ENCODE results near the gene SPATS1.
"Not testable (repeated sequence)": the region's sequence is repeated elsewhere in the genome, so short reads cannot be mapped to it uniquely, and the experiment has no call there.

The SPATS1 gene

GRCh38 chr6:44311304-44311703 lies 31.1 kb upstream of the SPATS1 start:
- H3K36me3 ChIP-seq (ENCODE audit: control insufficient read depth in 2 of 2, insufficient read depth in 2 of 2, low read length in 2 of 2), result peaks cover 36 to 39% of the 10 kb centered on the region in 2 donors

GRCh38 chr6:44311767-44312166 lies 30.7 kb upstream of the SPATS1 start:
- Histone ChIP-seq H3K27ac (ENCODE audit: low read depth in 2 of 2, low read length in 2 of 2) (no peak overlapping the region), H3K9me3 (ENCODE audit: control insufficient read depth in 2 of 2, low read length in 2 of 2) (no peaks in the 10 kb centered on the region), H3K4me3 (ENCODE audit: low read length in 2 of 2) (peak overlapping the region in 1 of 2 donors; percentile 91), H3K36me3 (ENCODE audit: control insufficient read depth in 2 of 2, insufficient read depth in 2 of 2, low read length in 2 of 2) (peaks cover 31 to 37% of the 10 kb centered on the region in 2 donors), H3K4me1 (ENCODE audit: control insufficient read depth in 2 of 2, insufficient read depth in 2 of 2, low read length in 2 of 2) (peaks cover 9 to 17% of the 10 kb centered on the region in 2 donors), H3K9ac (ENCODE audit: low read depth in 1 of 2, low read length in 2 of 2) (no peak overlapping the region), H3K27me3 (ENCODE audit: control insufficient read depth in 2 of 2, insufficient read depth in 2 of 2, low read length in 2 of 2) (no peaks in the 10 kb centered on the region)

More at GRCh38 chr6:44311304-44311703, 31.1 kb upstream of the SPATS1 start:
- Histone ChIP-seq H3K4me1 (ENCODE audit: control insufficient read depth in 2 of 2, insufficient read depth in 2 of 2, low read length in 2 of 2) (peaks cover 9 to 17% of the 10 kb centered on the region in 2 donors), H3K9me3 (ENCODE audit: control insufficient read depth in 2 of 2, low read length in 2 of 2) (no peaks in the 10 kb centered on the region), H3K4me3 (ENCODE audit: low read length in 2 of 2) (no peak overlapping the region), H3K27me3 (ENCODE audit: control insufficient read depth in 2 of 2, insufficient read depth in 2 of 2, low read length in 2 of 2) (no peaks in the 10 kb centered on the region), H3K27ac (ENCODE audit: low read depth in 2 of 2, low read length in 2 of 2) (no peak overlapping the region), H3K9ac (ENCODE audit: low read depth in 1 of 2, low read length in 2 of 2) (no peak overlapping the region)

DNA sequence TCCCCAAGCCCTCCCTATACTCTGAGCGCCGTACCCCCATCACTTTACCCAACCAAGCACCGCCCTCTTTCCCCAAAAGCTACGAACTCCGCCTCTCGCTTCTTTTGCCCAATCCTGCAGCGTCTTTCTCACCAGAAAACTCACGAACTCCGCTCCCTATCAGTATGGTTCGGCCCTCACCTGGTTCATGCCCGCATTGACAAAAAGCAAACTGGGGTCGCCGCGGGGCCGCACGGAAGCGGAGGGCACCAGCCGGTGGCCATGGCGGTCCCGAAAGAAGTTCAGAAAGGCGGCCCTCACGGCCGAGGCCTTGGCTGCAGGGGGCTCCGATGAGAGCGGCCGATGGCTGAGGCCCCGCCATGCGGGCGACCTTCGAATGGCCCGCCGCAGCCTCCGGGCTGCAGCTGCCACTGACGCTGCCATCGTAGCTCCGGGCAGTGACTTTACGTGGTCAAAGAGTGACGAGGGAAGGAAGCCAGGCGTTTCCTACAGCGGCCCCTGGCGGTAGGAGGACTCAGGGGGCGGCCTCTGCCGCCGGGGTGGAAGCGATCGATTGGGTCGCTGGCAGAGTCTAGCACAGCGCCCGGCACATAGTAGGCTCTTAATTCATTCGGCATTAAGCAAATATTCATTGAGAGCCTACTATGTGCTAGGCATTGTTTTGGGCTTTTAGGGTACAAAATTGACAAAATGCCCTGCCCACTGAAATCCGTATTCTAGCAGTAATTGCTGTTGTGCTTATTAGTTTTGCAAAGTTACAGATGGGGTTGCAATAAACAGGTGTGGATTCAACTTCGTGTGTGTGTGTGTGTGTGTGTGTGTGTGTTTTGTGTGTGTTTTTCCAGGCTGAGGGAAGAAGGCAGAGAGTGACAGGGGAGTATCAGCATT lies 29.3 kb upstream of the SPATS1 start, which contains the start of gene AARS2:
AARS2 (minus strand) TSS at position 447 of the 888 bp plus-strand sequence; CDS start at position 423, 24 bp downstream.
- H3K4me1 ChIP-seq (ENCODE audit: control insufficient read depth in 2 of 2, insufficient read depth in 2 of 2, low read length in 2 of 2), result peaks cover 9 to 17% of the 10 kb centered on the region in 2 donors
- peak within 1 kb of the TSS; percentile 91 to 95 for H3K9ac ChIP-seq (ENCODE audit: low read depth in 1 of 2, low read length in 2 of 2)
- no peaks in the 10 kb centered on the region for H3K9me3 ChIP-seq (ENCODE audit: control insufficient read depth in 2 of 2, low read length in 2 of 2)
- peaks cover 24 to 26% of the 10 kb centered on the region in 2 donors for H3K36me3 ChIP-seq (ENCODE audit: control insufficient read depth in 2 of 2, insufficient read depth in 2 of 2, low read length in 2 of 2)
- peak within 1 kb of the TSS; percentile 91 to 94 for H3K4me3 ChIP-seq (ENCODE audit: low read length in 2 of 2)
- no peaks in the 10 kb centered on the region for H3K27me3 ChIP-seq (ENCODE audit: control insufficient read depth in 2 of 2, insufficient read depth in 2 of 2, low read length in 2 of 2)
- H3K27ac ChIP-seq (ENCODE audit: low read depth in 2 of 2, low read length in 2 of 2), result peak within 1 kb of the TSS; percentile 56 to 57

DNA sequence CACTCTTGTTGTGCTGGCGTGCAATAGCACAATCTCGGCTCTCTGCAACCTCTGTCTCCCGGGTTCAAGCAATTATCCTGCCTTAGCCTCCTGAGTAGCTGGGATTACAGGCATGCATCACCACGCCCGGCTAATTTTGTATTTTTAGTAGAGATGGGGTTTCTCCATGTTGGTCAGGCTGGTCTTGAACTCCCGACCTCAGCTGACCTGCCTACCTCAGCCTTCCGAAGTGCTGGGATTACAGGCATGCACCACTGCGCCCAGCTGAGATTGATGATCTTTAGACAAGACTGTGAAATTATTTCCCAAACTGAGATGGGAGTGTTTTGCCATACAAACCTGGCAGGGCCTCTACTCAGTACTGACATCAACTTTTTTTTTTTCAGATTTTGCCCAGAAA lies 27.8 kb upstream of the SPATS1 start:
- H3K9me3 ChIP-seq (ENCODE audit: control insufficient read depth in 2 of 2, low read length in 2 of 2), result not testable (repeated sequence)

DNA sequence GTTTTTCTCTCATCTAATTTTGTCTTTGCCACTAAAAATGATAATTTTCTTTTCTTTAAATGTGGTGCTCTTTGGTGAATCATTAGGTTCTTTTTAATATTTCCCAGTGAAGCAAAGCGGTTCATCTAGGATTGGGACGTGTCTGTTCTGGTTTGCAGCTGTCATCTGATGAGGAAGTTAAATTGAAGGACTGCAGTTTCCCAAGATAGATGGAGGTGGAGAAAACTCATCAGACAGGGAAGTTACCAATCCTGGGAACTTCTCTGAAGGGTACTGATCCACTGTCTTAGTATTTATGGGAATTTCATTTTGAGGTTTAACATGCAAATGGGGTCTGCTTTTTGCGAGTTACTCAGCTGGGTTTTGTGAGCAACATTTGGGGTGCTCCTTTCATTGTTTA lies 26.9 kb upstream of the SPATS1 start:
- Histone ChIP-seq H3K27ac (ENCODE audit: low read depth in 2 of 2, low read length in 2 of 2) (no peak overlapping the region), H3K27me3 (ENCODE audit: control insufficient read depth in 2 of 2, insufficient read depth in 2 of 2, low read length in 2 of 2) (no peaks in the 10 kb centered on the region), H3K9me3 (ENCODE audit: control insufficient read depth in 2 of 2, low read length in 2 of 2) (no peaks in the 10 kb centered on the region), H3K36me3 (ENCODE audit: control insufficient read depth in 2 of 2, insufficient read depth in 2 of 2, low read length in 2 of 2) (peaks cover 8 to 9% of the 10 kb centered on the region in 2 donors), H3K9ac (ENCODE audit: low read depth in 1 of 2, low read length in 2 of 2) (no peak overlapping the region), H3K4me1 (ENCODE audit: control insufficient read depth in 2 of 2, insufficient read depth in 2 of 2, low read length in 2 of 2) (peaks cover 6 to 11% of the 10 kb centered on the region in 2 donors), H3K4me3 (ENCODE audit: low read length in 2 of 2) (no peak overlapping the region)

More for the DNA sequence above, 27.8 kb upstream of the SPATS1 start:
- H3K9ac ChIP-seq (ENCODE audit: low read depth in 1 of 2, low read length in 2 of 2); H3K27ac ChIP-seq (ENCODE audit: low read depth in 2 of 2, low read length in 2 of 2); H3K4me3 ChIP-seq (ENCODE audit: low read length in 2 of 2); H3K27me3 ChIP-seq (ENCODE audit: control insufficient read depth in 2 of 2, insufficient read depth in 2 of 2, low read length in 2 of 2): not testable (repeated sequence)
- H3K36me3 ChIP-seq (ENCODE audit: control insufficient read depth in 2 of 2, insufficient read depth in 2 of 2, low read length in 2 of 2), result peaks cover 14 to 17% of the 10 kb centered on the region in 2 donors
- peaks cover 9 to 17% of the 10 kb centered on the region in 2 donors for H3K4me1 ChIP-seq (ENCODE audit: control insufficient read depth in 2 of 2, insufficient read depth in 2 of 2, low read length in 2 of 2)

DNA sequence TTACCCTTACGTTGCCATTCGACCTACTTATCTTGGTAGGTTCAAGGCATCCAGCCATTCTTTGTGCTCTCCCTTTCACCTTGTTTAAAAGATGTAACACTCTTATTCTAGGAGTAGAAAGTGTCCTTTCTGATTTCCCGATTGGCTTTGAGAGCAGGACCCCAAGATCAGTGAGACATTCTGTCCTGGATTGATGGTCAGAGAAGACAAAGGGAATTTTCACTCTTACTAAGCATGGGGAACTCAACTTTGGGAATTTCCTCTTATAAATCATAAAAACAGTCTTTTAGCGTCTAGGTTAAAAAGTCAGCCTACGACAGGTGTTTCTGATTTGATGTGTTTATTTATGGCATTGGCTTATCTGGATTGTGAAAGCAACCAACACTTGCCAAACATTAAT lies 26.5 kb upstream of the SPATS1 start:
- H3K4me3 ChIP-seq (ENCODE audit: low read length in 2 of 2), result no peak overlapping the region
- peaks cover 6 to 7% of the 10 kb centered on the region in 2 donors for H3K4me1 ChIP-seq (ENCODE audit: control insufficient read depth in 2 of 2, insufficient read depth in 2 of 2, low read length in 2 of 2)

GRCh38 chr6:44316481-44316880 lies 26.0 kb upstream of the SPATS1 start:
- Histone ChIP-seq H3K27ac (ENCODE audit: low read depth in 2 of 2, low read length in 2 of 2) (no peak overlapping the region), H3K9me3 (ENCODE audit: control insufficient read depth in 2 of 2, low read length in 2 of 2) (no peaks in the 10 kb centered on the region), H3K9ac (ENCODE audit: low read depth in 1 of 2, low read length in 2 of 2) (no peak overlapping the region), H3K27me3 (ENCODE audit: control insufficient read depth in 2 of 2, insufficient read depth in 2 of 2, low read length in 2 of 2) (no peaks in the 10 kb centered on the region), H3K36me3 (ENCODE audit: control insufficient read depth in 2 of 2, insufficient read depth in 2 of 2, low read length in 2 of 2) (no peaks in the 10 kb centered on the region), H3K4me3 (ENCODE audit: low read length in 2 of 2) (no peak overlapping the region), H3K4me1 (ENCODE audit: control insufficient read depth in 2 of 2, insufficient read depth in 2 of 2, low read length in 2 of 2) (peaks cover 6% of the 10 kb centered on the region in 2 donors)

More for the DNA sequence above, 26.5 kb upstream of the SPATS1 start:
- Histone ChIP-seq H3K27me3 (ENCODE audit: control insufficient read depth in 2 of 2, insufficient read depth in 2 of 2, low read length in 2 of 2) (no peaks in the 10 kb centered on the region), H3K36me3 (ENCODE audit: control insufficient read depth in 2 of 2, insufficient read depth in 2 of 2, low read length in 2 of 2) (peaks cover 4% of the 10 kb centered on the region in 2 donors), H3K9me3 (ENCODE audit: control insufficient read depth in 2 of 2, low read length in 2 of 2) (no peaks in the 10 kb centered on the region), H3K9ac (ENCODE audit: low read depth in 1 of 2, low read length in 2 of 2) (no peak overlapping the region), H3K27ac (ENCODE audit: low read depth in 2 of 2, low read length in 2 of 2) (no peak overlapping the region)

GRCh38 chr6:44317136-44317631 lies 25.3 kb upstream of the SPATS1 start:
- H3K9ac ChIP-seq (ENCODE audit: low read depth in 1 of 2, low read length in 2 of 2); H3K27me3 ChIP-seq (ENCODE audit: control insufficient read depth in 2 of 2, insufficient read depth in 2 of 2, low read length in 2 of 2); H3K4me3 ChIP-seq (ENCODE audit: low read length in 2 of 2); H3K4me1 ChIP-seq (ENCODE audit: control insufficient read depth in 2 of 2, insufficient read depth in 2 of 2, low read length in 2 of 2); H3K9me3 ChIP-seq (ENCODE audit: control insufficient read depth in 2 of 2, low read length in 2 of 2); H3K36me3 ChIP-seq (ENCODE audit: control insufficient read depth in 2 of 2, insufficient read depth in 2 of 2, low read length in 2 of 2); H3K27ac ChIP-seq (ENCODE audit: low read depth in 2 of 2, low read length in 2 of 2): not testable (repeated sequence)

DNA sequence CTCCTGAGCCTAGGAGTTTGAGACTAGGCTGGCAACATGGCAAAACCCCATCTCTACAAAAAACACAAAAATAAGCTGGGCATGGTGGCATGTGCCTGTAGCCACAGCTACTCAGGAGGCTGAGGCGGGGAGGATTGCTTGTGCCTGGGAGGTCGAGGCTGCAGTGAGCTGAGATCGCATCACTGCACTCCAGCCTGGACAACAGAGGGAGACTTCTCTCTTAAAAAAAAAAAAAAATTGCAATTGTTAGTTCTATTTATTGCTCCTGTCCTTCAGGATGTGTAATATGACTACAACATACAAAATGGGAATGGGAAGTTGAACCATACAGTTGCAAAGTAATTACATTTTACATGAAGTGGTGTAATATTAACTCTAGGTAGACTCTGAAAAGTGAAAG lies 21.2 kb upstream of the SPATS1 start:
- H3K27ac ChIP-seq (ENCODE audit: low read depth in 2 of 2, low read length in 2 of 2), result no peak overlapping the region
- no peaks in the 10 kb centered on the region for H3K4me1 ChIP-seq (ENCODE audit: control insufficient read depth in 2 of 2, insufficient read depth in 2 of 2, low read length in 2 of 2)
- no peak overlapping the region for H3K4me3 ChIP-seq (ENCODE audit: low read length in 2 of 2)
- H3K9ac ChIP-seq (ENCODE audit: low read depth in 1 of 2, low read length in 2 of 2), result no peak overlapping the region
- H3K27me3 ChIP-seq (ENCODE audit: control insufficient read depth in 2 of 2, insufficient read depth in 2 of 2, low read length in 2 of 2), result no peaks in the 10 kb centered on the region
- H3K9me3 ChIP-seq (ENCODE audit: control insufficient read depth in 2 of 2, low read length in 2 of 2), result no peaks in the 10 kb centered on the region
- no peaks in the 10 kb centered on the region for H3K36me3 ChIP-seq (ENCODE audit: control insufficient read depth in 2 of 2, insufficient read depth in 2 of 2, low read length in 2 of 2)

GRCh38 chr6:44327096-44327495 lies 15.4 kb upstream of the SPATS1 start:
- Histone ChIP-seq H3K36me3 (ENCODE audit: control insufficient read depth in 2 of 2, insufficient read depth in 2 of 2, low read length in 2 of 2) (no peaks in the 10 kb centered on the region), H3K27me3 (ENCODE audit: control insufficient read depth in 2 of 2, insufficient read depth in 2 of 2, low read length in 2 of 2) (peaks cover 3 to 10% of the 10 kb centered on the region in 2 donors), H3K27ac (ENCODE audit: low read depth in 2 of 2, low read length in 2 of 2) (no peak overlapping the region), H3K4me3 (ENCODE audit: low read length in 2 of 2) (no peak overlapping the region), H3K9ac (ENCODE audit: low read depth in 1 of 2, low read length in 2 of 2) (no peak overlapping the region), H3K4me1 (ENCODE audit: control insufficient read depth in 2 of 2, insufficient read depth in 2 of 2, low read length in 2 of 2) (no peaks in the 10 kb centered on the region), H3K9me3 (ENCODE audit: control insufficient read depth in 2 of 2, low read length in 2 of 2) (no peaks in the 10 kb centered on the region)

Measured in mucosa of rectum (tissue), 2 donors.